Psoas muscle (tissue), 8 donors: ENCODE results near the gene LIMD2. TPM values are rescaled to one million over a fixed set of nuclear protein-coding genes. Genes with fewer than 3 reads are reported as not detected.
A peak's percentile ranks its signal among the peaks of the same experiment; 100 is the strongest.

Source experiments
- ATAC-seq, 4 donors: fragments of 200-7000 bp; cut with Tn5 transposase; one replicate each; pipeline ENCODE4 v1.9.1; 2020; ENCODE audit warnings: moderate library complexity in 3 of 4, mild to moderate bottlenecking in 2 of 4
- DNase-seq, 2 donors: peaks; one replicate each; pipeline ENCODE4 v3.0.0-alpha.2; 2020
- H3K27ac ChIP-seq: fragments of 200-600 bp; one replicate; pipeline ENCODE4 v1.8.0; 2022
- H3K27me3 ChIP-seq, 3 donors: fragments of 200-600 bp in 1 of 3; one replicate each; pipeline versions ENCODE4 v1.6.1 to v1.8.0; 2013 to 2022; ENCODE audit warnings: low read length in 2 of 3, mild to moderate bottlenecking in 2 of 3, moderate library complexity in 1 of 3; ENCODE audit not compliant: insufficient read depth in 3 of 3
- H3K36me3 ChIP-seq, 2 donors: fragments of 200-600 bp in 1 of 2; one replicate each; pipeline versions ENCODE4 v1.6.1 to v1.8.0; 2013 to 2022; ENCODE audit warnings: low read depth in 1 of 2, mild to moderate bottlenecking in 1 of 2, moderate library complexity in 1 of 2; ENCODE audit not compliant: insufficient read depth in 1 of 2
- H3K4me1 ChIP-seq: fragments of 200-600 bp; one replicate; pipeline ENCODE4 v1.8.0; 2022
- H3K4me3 ChIP-seq: fragments of 200-600 bp; one replicate; pipeline ENCODE4 v1.8.0; 2022; ENCODE audit warnings: mild to moderate bottlenecking
- H3K9me3 ChIP-seq: fragments of 200-600 bp; one replicate; pipeline ENCODE4 v1.8.0; 2022
- CTCF ChIP-seq: fragments of 200-600 bp; IDR thresholded peaks from one replicate; pipeline ENCODE4 v1.8.0; 2022; ENCODE audit warnings: antibody characterized with exemption
- WGBS, 3 donors: extraction: QIAGEN DNeasy Blood & Tissue Kit; methylation state at CpG; one replicate each; pipeline versions ENCODE4 v1.1.6 to v1.1.7; 2013; 5-methylcytosine and 5-hydroxymethylcytosine counted together
- intact Hi-C, 2 donors: fragments of 100-400 bp; cut with DNase I; formaldehyde crosslinking; loops; one replicate each; pipeline versions ENCODE4 v1.11.0 to v1.14.2; 2022
- polyA plus RNA-seq, 3 donors: library from polyadenylated mRNA; stranded (reverse); fragments of 200-250 nt; gene quantifications; one replicate each; pipeline ENCODE4 v1.2.3, GENCODE V29; 2013
- total RNA-seq, 4 donors: library from RNA; stranded (reverse); fragmentation: NEBNext Ultra II Directional in 2 of 4; extraction: Animal tissue kit (Norgen Biotek cat#: 25700) in 2 of 4; gene quantifications; one replicate each; pipeline versions ENCODE4 v1.2.1 to v1.2.4, GENCODE V29; 2021 to 2023
- donor health status: healthy with polysubstance abuse.
- donor health status: DM: no; HTN: no; CAD: no; lungs with moderate emphysema.
- donor health status: Bipolar disorder and iron deficiency.
- donor health status: healthy.
- donor health status: DM: yes; HTN: yes; CAD: no.
- donor health status: DM: no; HTN: no; CAD: no.
- donor health status: DM: no; HTN: no; CAD: no.
- donor health status: DM: yes; HTN: yes; CAD: no.

LIMD2 gene
- total and polyA plus RNA-seq, 7 donors = 0.95 to 4.4 (median 2.7) TPM

GRCh38 chr17:63675231-63675606 is 24.7 kb downstream of the LIMD2 start:
- DNase-seq (no peak), ATAC-seq (peak; percentile 27 to 60 (median 41))
- TF ChIP-seq CTCF = no peak
- Histone ChIP-seq H3K27ac (peak overlapping the region; percentile 71), H3K27me3 (no peaks in the 10 kb centered on the region), H3K4me3 (peak overlapping the region; percentile 22), H3K9me3 (no peaks in the 10 kb centered on the region), H3K4me1 (peaks cover 24% of the 10 kb centered on the region), H3K36me3 (peaks cover 0 to 60% of the 10 kb centered on the region in 2 donors)
- 49 to 54% (median 51%) methylated on average over 4 of the region's 4 CpGs for WGBS, 3 donors
- intact Hi-C loops = no loop called here

GRCh38 chr17:63672856-63673255 is 27.1 kb downstream of the LIMD2 start:
- Histone ChIP-seq H3K4me3 (no peak overlapping the region), H3K27ac (no peak overlapping the region), H3K36me3 (peaks cover 0 to 78% of the 10 kb centered on the region in 2 donors), H3K9me3 (no peaks in the 10 kb centered on the region), H3K27me3 (no peaks in the 10 kb centered on the region), H3K4me1 (peaks cover 24% of the 10 kb centered on the region)
- DNase-seq (no peak), ATAC-seq (no peak)
- WGBS, 3 donors = 81 to 97% (median 96%) methylated on average over 2 of the region's 2 CpGs
- TF ChIP-seq CTCF = no peak
- intact Hi-C loops = no loop called here

GRCh38 chr17:63665527-63666214 is 34.3 kb downstream of the LIMD2 start:
- intact Hi-C loops = no loop called here
- Histone ChIP-seq H3K36me3 (peaks cover 2 to 78% of the 10 kb centered on the region in 2 donors), H3K9me3 (no peaks in the 10 kb centered on the region), H3K27ac (no peak overlapping the region), H3K4me1 (no peaks in the 10 kb centered on the region), H3K4me3 (no peak overlapping the region), H3K27me3 (no peaks in the 10 kb centered on the region)
- no peak for TF ChIP-seq CTCF
- 62 to 70% (median 65%) methylated on average over 5 of the region's 5 CpGs for WGBS, 3 donors
- no peak for DNase-seq
- peak in 3 of 4 donors; percentile 21 to 35 (median 33) for ATAC-seq

- ATAC-seq (no peak), DNase-seq (no peak)
- TF ChIP-seq CTCF = no peak
- Histone ChIP-seq H3K9me3 (no peaks in the 10 kb centered on the region), H3K27ac (no peak overlapping the region), H3K4me1 (no peaks in the 10 kb centered on the region), H3K27me3 (no peaks in the 10 kb centered on the region), H3K36me3 (peaks cover 2 to 81% of the 10 kb centered on the region in 2 donors), H3K4me3 (no peak overlapping the region)
- WGBS, 3 donors = 93 to 99% (median 99%) methylated on average over 3 of the region's 3 CpGs
- intact Hi-C loops = no loop called here
Observed at GRCh38 chr17:63659850-63660249, 40.1 kb downstream of the LIMD2 start.

GRCh38 chr17:63658366-63658765 is 41.6 kb downstream of the LIMD2 start:
- no peak overlapping the region for H3K27ac ChIP-seq
- no peaks in the 10 kb centered on the region for H3K27me3 ChIP-seq
- no peaks in the 10 kb centered on the region for H3K9me3 ChIP-seq
- no peaks in the 10 kb centered on the region for H3K4me1 ChIP-seq
- peaks cover 2 to 87% of the 10 kb centered on the region in 2 donors for H3K36me3 ChIP-seq
- TF ChIP-seq CTCF = no peak
- ATAC-seq = no peak
- H3K4me3 ChIP-seq = no peak overlapping the region
- WGBS, 3 donors = 92 to 100% (median 94%) methylated on average over 1 of the region's 1 CpG
- no peak for DNase-seq
- intact Hi-C loops = no loop called here
